Osteoblast (primary cell): ENCODE data around the gene SEC14L3. TPM values are rescaled to one million over a fixed set of nuclear protein-coding genes. Genes with fewer than 3 reads are reported as not detected.

ENCODE experiments used
- DNase-seq: peaks from one replicate; pipeline ENCODE4 v3.0.0; 2011; ENCODE audit warnings: low spot score, mixed read lengths; ENCODE audit not compliant: insufficient read length; ENCODE audit errors: missing footprints
- H2AFZ ChIP-seq: 2 replicates; pipeline ENCODE4 v1.6.0; 2011; ENCODE audit warnings: mild to moderate bottlenecking, low read length
- H3K27ac ChIP-seq: 2 replicates; pipeline ENCODE4 v1.5.1; 2011; ENCODE audit warnings: mild to moderate bottlenecking, low read depth, low read length, moderate library complexity
- H3K27me3 ChIP-seq: 2 replicates; pipeline ENCODE4 v1.6.0; 2012; ENCODE audit warnings: mild to moderate bottlenecking, control low read depth, inconsistent platforms, low read length, moderate library complexity; ENCODE audit not compliant: insufficient read depth
- H3K36me3 ChIP-seq: 2 replicates; pipeline ENCODE4 v1.5.1; 2011; ENCODE audit warnings: mild to moderate bottlenecking, low read length, control low read depth, moderate library complexity; ENCODE audit not compliant: insufficient read depth
- H3K4me1 ChIP-seq: 2 replicates; pipeline ENCODE4 v1.5.1; 2011; ENCODE audit warnings: mild to moderate bottlenecking, low read length, control low read depth, moderate library complexity; ENCODE audit not compliant: insufficient read depth
- H3K4me2 ChIP-seq: 2 replicates; pipeline ENCODE4 v1.6.0; 2011; ENCODE audit warnings: mild to moderate bottlenecking, low read length; ENCODE audit not compliant: insufficient read depth
- H3K4me3 ChIP-seq: fragments of 200-600 bp; sonication (generic); 3 replicates; pipeline ENCODE4 v1.5.1; 2012; ENCODE audit warnings: mild to moderate bottlenecking, low read length, inconsistent platforms; ENCODE audit not compliant: insufficient read depth
- H3K79me2 ChIP-seq: 2 replicates; pipeline ENCODE4 v1.6.0; 2012; ENCODE audit warnings: mild to moderate bottlenecking, low read length, control low read depth, inconsistent platforms; ENCODE audit not compliant: insufficient read depth
- H3K9me3 ChIP-seq: 2 replicates; pipeline ENCODE4 v1.5.1; 2011; ENCODE audit warnings: low read depth, low read length, control low read depth
- H4K20me1 ChIP-seq: 2 replicates; pipeline ENCODE4 v1.6.0; 2012; ENCODE audit warnings: mild to moderate bottlenecking, low read length, control low read depth; ENCODE audit not compliant: insufficient read depth
- CTCF ChIP-seq: IDR thresholded peaks from 2 replicates; pipeline ENCODE4 v1.5.1; 2011; ENCODE audit warnings: mild to moderate bottlenecking, low read depth, low read length, moderate library complexity; ENCODE audit errors: extremely low read depth
- total RNA-seq: library from RNA; depleted of rRNA; stranded (reverse); fragments of >200 nt; gene quantifications from 2 replicates; pipeline ENCODE4 v1.2.3, GENCODE V29; 2012

Gene SEC14L3
- total RNA-seq, 1 donor = not detected

- Histone ChIP-seq H3K36me3 (no peaks in the 10 kb centered on the region), H2AFZ (no peak overlapping the region), H3K27ac (no peak overlapping the region), H3K4me1 (no peaks in the 10 kb centered on the region), H3K9me3 (no peaks in the 10 kb centered on the region), H3K27me3 (peaks cover 21% of the 10 kb centered on the region), H3K79me2 (no peaks in the 10 kb centered on the region), H3K4me2 (no peak overlapping the region), H4K20me1 (no peaks in the 10 kb centered on the region), H3K4me3 (no peak overlapping the region)
- no peak for TF ChIP-seq CTCF
- no peak for DNase-seq
Observed at GRCh38 chr22:30514252-30514651, 42.4 kb upstream of the SEC14L3 start.

- Histone ChIP-seq H3K4me2 (no peak overlapping the region), H3K4me3 (no peak overlapping the region), H3K79me2 (no peaks in the 10 kb centered on the region), H2AFZ (no peak overlapping the region), H3K27me3 (peaks cover 21% of the 10 kb centered on the region), H3K4me1 (no peaks in the 10 kb centered on the region), H3K36me3 (no peaks in the 10 kb centered on the region), H4K20me1 (no peaks in the 10 kb centered on the region), H3K9me3 (no peaks in the 10 kb centered on the region), H3K27ac (no peak overlapping the region)
- DNase-seq = no peak
- TF ChIP-seq CTCF = no peak
Observed at GRCh38 chr22:30513462-30513861, 41.6 kb upstream of the SEC14L3 start.

- no peak for TF ChIP-seq CTCF
- Histone ChIP-seq H3K27ac (no peak overlapping the region), H3K79me2 (no peaks in the 10 kb centered on the region), H3K4me1 (no peaks in the 10 kb centered on the region), H2AFZ (no peak overlapping the region), H3K4me2 (no peak overlapping the region), H3K27me3 (peaks cover 22% of the 10 kb centered on the region), H3K9me3 (no peaks in the 10 kb centered on the region), H3K36me3 (no peaks in the 10 kb centered on the region), H4K20me1 (no peaks in the 10 kb centered on the region), H3K4me3 (no peak overlapping the region)
- no peak for DNase-seq
Observed at GRCh38 chr22:30511911-30512310, 40.1 kb upstream of the SEC14L3 start.

- Histone ChIP-seq H3K9me3 (no peaks in the 10 kb centered on the region), H3K4me1 (no peaks in the 10 kb centered on the region), H2AFZ (no peak overlapping the region), H4K20me1 (no peaks in the 10 kb centered on the region), H3K27ac (no peak overlapping the region), H3K27me3 (peaks cover 21% of the 10 kb centered on the region), H3K4me2 (no peak overlapping the region), H3K4me3 (no peak overlapping the region), H3K36me3 (no peaks in the 10 kb centered on the region), H3K79me2 (no peaks in the 10 kb centered on the region)
- no peak for TF ChIP-seq CTCF
- DNase-seq = no peak
Observed at GRCh38 chr22:30511109-30511508, 39.3 kb upstream of the SEC14L3 start.
